GM23338 (cell line): ENCODE measurements around the gene SOX9. TPM values are rescaled to one million over a fixed set of nuclear protein-coding genes. Genes with fewer than 3 reads are reported as not detected.

ENCODE experiments used
- ATAC-seq: fragments of 200-7000 bp; cut with Tn5 transposase; 3 replicates; pipeline ENCODE4 v1.9.1; 2020
- DNase-seq: peaks from one replicate; pipeline ENCODE4 v3.0.0-alpha.2; 2015; ENCODE audit warnings: low spot score
- H2AFZ ChIP-seq: fragments of 200-600 bp; sonication (generic); 2 replicates; pipeline ENCODE4 v1.8.0; 2016; ENCODE audit warnings: antibody characterized with exemption, mild to moderate bottlenecking, moderate library complexity
- H3F3A ChIP-seq: fragments of 200-600 bp; sonication (generic); replicated peaks from 2 replicates; pipeline ENCODE4 v1.8.0; 2017; ENCODE audit warnings: antibody characterized with exemption, mixed run types, low read depth
- H3K27ac ChIP-seq: fragments of 200-600 bp; sonication (generic); 2 replicates; pipeline ENCODE4 v1.6.1; 2016; ENCODE audit warnings: low read depth
- H3K27me3 ChIP-seq: fragments of 200-600 bp; sonication (generic); 2 replicates; pipeline ENCODE4 v1.8.0; 2016; ENCODE audit warnings: mild to moderate bottlenecking, mixed run types, moderate library complexity; ENCODE audit not compliant: insufficient read depth
- H3K36me3 ChIP-seq: fragments of 200-600 bp; sonication (generic); 2 replicates; pipeline ENCODE4 v1.8.0; 2016; ENCODE audit warnings: mild to moderate bottlenecking; ENCODE audit not compliant: insufficient read depth
- H3K4me1 ChIP-seq: fragments of 200-600 bp; sonication (generic); 2 replicates; pipeline ENCODE4 v1.8.0; 2016; ENCODE audit warnings: mild to moderate bottlenecking, moderate library complexity; ENCODE audit not compliant: insufficient read depth
- H3K4me2 ChIP-seq: fragments of 200-600 bp; sonication (generic); 2 replicates; pipeline ENCODE4 v1.7.1; 2017; ENCODE audit warnings: mixed run types
- H3K4me3 ChIP-seq: fragments of 200-600 bp; sonication (generic); 2 replicates; pipeline ENCODE4 v1.6.1; 2016; ENCODE audit warnings: mixed run types
- H3K79me2 ChIP-seq: fragments of 200-600 bp; sonication (generic); replicated peaks from 2 replicates; pipeline ENCODE4 v1.8.0; 2017; ENCODE audit warnings: mild to moderate bottlenecking; ENCODE audit not compliant: insufficient read depth
- H3K9me2 ChIP-seq: fragments of 200-600 bp; sonication (generic); 2 replicates; pipeline ENCODE4 v1.8.0; 2017; ENCODE audit not compliant: insufficient read depth
- H4K20me1 ChIP-seq: fragments of 200-600 bp; sonication (generic); replicated peaks from 2 replicates; pipeline ENCODE4 v1.8.0; 2017; ENCODE audit warnings: mild to moderate bottlenecking; ENCODE audit not compliant: insufficient read depth
- H3K27ac Mint-ChIP-seq: 2 replicates; pipeline ENCODE4 v1.8.0; 2020; ENCODE audit warnings: inconsistent platforms, mild to moderate bottlenecking, moderate library complexity, mixed read lengths
- H3K27me3 Mint-ChIP-seq: 3 replicates; pipeline ENCODE4 v1.8.0; 2022; ENCODE audit warnings: low read depth, mild to moderate bottlenecking, moderate library complexity, mixed read lengths, inconsistent platforms; ENCODE audit not compliant: insufficient read depth, poor library complexity
- H3K36me3 Mint-ChIP-seq: 3 replicates; pipeline ENCODE4 v1.8.0; 2021; ENCODE audit warnings: low read depth, mild to moderate bottlenecking, inconsistent platforms, moderate library complexity, mixed read lengths
- H3K4me1 Mint-ChIP-seq: 3 replicates; pipeline ENCODE4 v1.8.0; 2020; ENCODE audit warnings: mild to moderate bottlenecking, inconsistent platforms, mixed read lengths
- H3K4me3 Mint-ChIP-seq: 3 replicates; pipeline ENCODE4 v1.8.0; 2021; ENCODE audit warnings: moderate library complexity, mild to moderate bottlenecking, inconsistent platforms, mixed read lengths
- H3K9me3 Mint-ChIP-seq: 3 replicates; pipeline ENCODE4 v1.8.0; 2020; ENCODE audit warnings: moderate library complexity, mild to moderate bottlenecking, inconsistent platforms, mixed read lengths
- CREB1 ChIP-seq: fragments of 250-450 bp; sonication (Bioruptor Pico); IDR thresholded peaks from 2 replicates; pipeline ENCODE4 v1.5.0; 2020; ENCODE audit warnings: low read depth, mild to moderate bottlenecking, moderate library complexity
- CTCF ChIP-seq, 2 experiments: fragments of 200-600 bp in 1 of 2; sonication (generic) in 1 of 2; conservative IDR thresholded peaks; 2 replicates each; pipeline versions ENCODE4 v1.5.1 to v1.6.1; 2016 to 2017; ENCODE audit warnings: antibody characterized with exemption in 2 of 2, low read depth in 2 of 2, mild to moderate bottlenecking in 2 of 2, moderate library complexity in 1 of 2
- EZH2 ChIP-seq: fragments of 200-600 bp; sonication (generic); IDR thresholded peaks from one replicate; pipeline ENCODE4 v1.8.0; 2017; ENCODE audit warnings: antibody characterized with exemption, mild to moderate bottlenecking, low read depth; ENCODE audit not compliant: unreplicated experiment
- JUNB ChIP-seq: IDR thresholded peaks from one replicate; pipeline ENCODE4 v1.6.1; 2016; ENCODE audit warnings: antibody characterized with exemption; ENCODE audit not compliant: unreplicated experiment
- POLR2AphosphoS5 ChIP-seq: IDR thresholded peaks from 2 replicates; pipeline ENCODE4 v1.6.1; 2016; ENCODE audit warnings: antibody characterized with exemption, low read depth
- REST ChIP-seq: IDR thresholded peaks from one replicate; pipeline ENCODE4 v1.6.1; 2018; ENCODE audit warnings: antibody characterized with exemption; ENCODE audit not compliant: unreplicated experiment
- STAT1 ChIP-seq: IDR thresholded peaks from one replicate; pipeline ENCODE4 v1.6.1; 2016; ENCODE audit warnings: antibody characterized with exemption; ENCODE audit not compliant: unreplicated experiment
- ZNF114 ChIP-seq: fragments of 250-450 bp; sonication (Bioruptor Pico); IDR thresholded peaks from 2 replicates; pipeline ENCODE4 v1.5.0; 2020; ENCODE audit warnings: mild to moderate bottlenecking, moderate library complexity
- polyA plus RNA-seq: library from polyadenylated mRNA; unstranded; fragments of >200 nt; fragmentation: Nextera tagmentation; extraction: Ambion mirVana; gene quantifications from 2 replicates; pipeline ENCODE4 v1.2.1, GENCODE V29; 2016
- total RNA-seq: library from RNA; depleted of rRNA; stranded (reverse); fragments of >200 nt; shearing (Covaris generic); gene quantifications from 2 replicates; pipeline ENCODE4 v1.2.3, GENCODE V29; 2014
- TF ChIP-seq, protein P1 (sequence below): IDR thresholded peaks from 2 replicates; pipeline ENCODE4 v1.6.1; 2016; ENCODE audit warnings: antibody characterized with exemption

Gene SOX9
- total and polyA plus RNA-seq, 2 experiments from 2014 or later = 4.4 TPM

DNA sequence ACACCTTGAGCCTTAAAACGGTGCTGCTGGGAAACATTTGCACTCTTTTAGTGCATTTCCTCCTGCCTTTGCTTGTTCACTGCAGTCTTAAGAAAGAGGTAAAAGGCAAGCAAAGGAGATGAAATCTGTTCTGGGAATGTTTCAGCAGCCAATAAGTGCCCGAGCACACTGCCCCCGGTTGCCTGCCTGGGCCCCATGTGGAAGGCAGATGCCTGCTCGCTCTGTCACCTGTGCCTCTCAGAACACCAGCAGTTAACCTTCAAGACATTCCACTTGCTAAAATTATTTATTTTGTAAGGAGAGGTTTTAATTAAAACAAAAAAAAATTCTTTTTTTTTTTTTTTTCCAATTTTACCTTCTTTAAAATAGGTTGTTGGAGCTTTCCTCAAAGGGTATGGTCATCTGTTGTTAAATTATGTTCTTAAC is 4.4 kb downstream of the SOX9 start:
- ATAC-seq (no peak), DNase-seq (no peak)
- Histone ChIP-seq H3K9me2 (peaks cover 5% of the 10 kb centered on the region; the same call in 1 of the 2 replicates), H3K4me2 (peak overlapping the region; percentile 97; the same call in 1 of the 2 replicates), H3K27me3 (peaks cover 43% of the 10 kb centered on the region), H3K4me1 (peaks cover 58% of the 10 kb centered on the region), H3K27ac (no peak overlapping the region), H3K4me3 (no peak overlapping the region), H3K79me2 (0 out of 2 replicates have a peak, but pooled peaks cover 9% of the 10 kb centered on the region), H4K20me1 (no peaks in the 10 kb centered on the region), H3F3A (0 out of 2 replicates have a peak, but pooled peaks cover 2% of the 10 kb centered on the region), H3K36me3 (no peaks in the 10 kb centered on the region; the same call in 1 of the 2 replicates), H2AFZ (no peak overlapping the region)
- peaks cover 42% of the 10 kb centered on the region for H3K4me1 Mint-ChIP-seq
- peaks cover 22% of the 10 kb centered on the region for H3K36me3 Mint-ChIP-seq
- H3K9me3 Mint-ChIP-seq = 0 out of 3 replicates have a peak, but pooled peaks cover 3% of the 10 kb centered on the region
- no peak overlapping the region for H3K27ac Mint-ChIP-seq
- H3K4me3 Mint-ChIP-seq = no peak overlapping the region
- H3K27me3 Mint-ChIP-seq = peaks cover 15% of the 10 kb centered on the region
- no peak for TF ChIP-seq CTCF (conservative IDR thresholded peaks at IDR 0.05; ENCODE audit: low read depth in 2 of 2)
- TF ChIP-seq, protein P1, sequence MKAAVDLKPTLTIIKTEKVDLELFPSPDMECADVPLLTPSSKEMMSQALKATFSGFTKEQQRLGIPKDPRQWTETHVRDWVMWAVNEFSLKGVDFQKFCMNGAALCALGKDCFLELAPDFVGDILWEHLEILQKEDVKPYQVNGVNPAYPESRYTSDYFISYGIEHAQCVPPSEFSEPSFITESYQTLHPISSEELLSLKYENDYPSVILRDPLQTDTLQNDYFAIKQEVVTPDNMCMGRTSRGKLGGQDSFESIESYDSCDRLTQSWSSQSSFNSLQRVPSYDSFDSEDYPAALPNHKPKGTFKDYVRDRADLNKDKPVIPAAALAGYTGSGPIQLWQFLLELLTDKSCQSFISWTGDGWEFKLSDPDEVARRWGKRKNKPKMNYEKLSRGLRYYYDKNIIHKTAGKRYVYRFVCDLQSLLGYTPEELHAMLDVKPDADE = no peak
- no peak for TF ChIP-seq CREB1
- no peak for TF ChIP-seq REST

GRCh38 chr17:72125742-72126141 is 4.9 kb downstream of the SOX9 start:
- ATAC-seq (no peak), DNase-seq (no peak)
- Histone ChIP-seq H3K27me3 (peaks cover 41% of the 10 kb centered on the region), H3K9me2 (peaks cover 5% of the 10 kb centered on the region; the same call in 1 of the 2 replicates), H3F3A (no peaks in the 10 kb centered on the region), H3K36me3 (no peaks in the 10 kb centered on the region; the same call in 1 of the 2 replicates), H2AFZ (no peak overlapping the region), H3K4me1 (peaks cover 59% of the 10 kb centered on the region), H3K79me2 (0 out of 2 replicates have a peak, but pooled peaks cover 9% of the 10 kb centered on the region), H4K20me1 (no peaks in the 10 kb centered on the region), H3K4me2 (no peak overlapping the region), H3K4me3 (no peak overlapping the region), H3K27ac (no peak overlapping the region)
- Mint-ChIP-seq H3K4me3 (no peak overlapping the region), H3K36me3 (peaks cover 22% of the 10 kb centered on the region), H3K27me3 (peaks cover 12% of the 10 kb centered on the region), H3K27ac (no peak overlapping the region), H3K4me1 (peaks cover 42% of the 10 kb centered on the region), H3K9me3 (0 out of 3 replicates have a peak, but pooled peaks cover 3% of the 10 kb centered on the region)
- no peak for TF ChIP-seq JUNB
- no peak for TF ChIP-seq REST
- TF ChIP-seq CREB1 = no peak
- TF ChIP-seq, protein P1 = no peak
- TF ChIP-seq STAT1 = no peak
- TF ChIP-seq EZH2 = no peak
- TF ChIP-seq POLR2AphosphoS5 = no peak
- TF ChIP-seq ZNF114 (CRISPR knock-in tag) = no peak
